HG02938 (cell line): ENCODE measurements around the gene SIGLEC14.
"Not testable (repeated sequence)": the region's sequence is repeated elsewhere in the genome, so short reads cannot be mapped to it uniquely, and the experiment has no call there.

ENCODE experiments used
- ATAC-seq: cut with Tn5 transposase; IDR thresholded peaks from one replicate; pipeline ENCODE4 v1.9.1; 2021; ENCODE audit warnings: mild to moderate bottlenecking, moderate library complexity; ENCODE audit not compliant: unreplicated experiment

The SIGLEC14 gene

DNA sequence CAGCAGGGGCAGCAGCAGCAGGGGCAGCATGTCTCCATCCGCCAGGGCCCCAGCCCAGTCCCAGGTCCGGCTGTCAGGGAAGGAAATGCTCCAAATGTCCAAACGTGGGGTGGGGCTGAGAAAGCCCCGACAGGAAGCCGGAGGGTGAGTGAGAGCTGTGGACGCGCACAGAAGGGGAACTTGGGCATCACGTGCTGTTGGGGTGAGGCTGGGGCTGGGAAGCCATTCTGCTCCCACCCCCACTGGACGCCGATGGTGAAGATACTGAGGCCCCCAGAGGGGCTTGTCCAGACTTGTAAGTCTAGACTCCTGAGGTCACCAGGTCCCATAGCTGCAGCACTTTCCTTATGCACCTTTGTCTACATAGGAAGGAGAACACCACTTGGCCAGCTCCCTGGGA is at the start of gene SIGLEC14:
TSS of gene SIGLEC14 (minus strand) at position 96 of the 400 bp plus-strand sequence. CDS start at position 30, 66 bp downstream.
- ATAC-seq, result not testable (repeated sequence)

- ATAC-seq, result no peak
Measured at GRCh38 chr19:51695702-51696315, 49.2 kb upstream of the SIGLEC14 start.

- no peak for ATAC-seq
Measured at GRCh38 chr19:51695088-51695487, 48.5 kb upstream of the SIGLEC14 start.

DNA sequence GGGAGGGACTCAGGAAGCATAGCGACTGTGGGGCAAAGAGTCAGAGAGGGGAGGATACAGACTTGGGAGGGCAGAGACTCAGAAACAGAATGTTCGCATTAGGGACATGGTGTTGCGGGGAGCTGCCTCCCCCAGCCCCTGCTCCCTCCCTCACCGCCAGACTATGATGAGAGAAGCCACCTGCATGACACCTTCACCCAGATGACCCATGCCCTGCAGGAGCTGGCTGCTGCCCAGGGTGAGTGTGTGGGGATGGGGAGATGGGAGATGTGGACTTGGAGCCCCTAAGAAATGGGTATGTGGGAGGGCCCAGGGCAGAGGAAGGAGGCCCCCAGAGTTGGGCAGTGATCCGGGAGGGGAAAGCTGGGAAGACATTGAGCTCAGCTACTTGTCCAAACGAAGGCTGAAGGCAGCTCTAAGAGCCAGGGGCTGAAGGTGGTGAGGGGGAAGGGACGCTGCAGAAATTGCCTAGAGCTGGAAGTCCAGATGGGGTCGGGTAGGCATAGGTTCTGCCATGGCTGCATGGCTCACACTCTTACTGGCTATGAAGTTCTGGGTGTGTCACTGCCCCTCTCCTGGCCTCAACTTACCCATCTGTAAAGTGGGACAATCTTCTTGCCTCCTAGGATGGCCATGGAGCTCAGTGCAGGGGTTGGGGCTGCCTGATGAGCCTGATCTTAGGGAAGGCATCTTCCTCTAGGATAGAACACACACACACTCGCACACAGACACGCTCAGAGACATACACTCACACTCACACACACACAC is 47.9 kb upstream of the SIGLEC14 start:
- ATAC-seq, result no peak

GRCh38 chr19:51693819-51694218 is 47.2 kb upstream of the SIGLEC14 start:
- ATAC-seq, result no peak

- no peak for ATAC-seq
Measured at GRCh38 chr19:51693260-51693659, 46.6 kb upstream of the SIGLEC14 start, which contains the start of gene SPACA6. SPACA6 (plus strand) TSS chr19:51693330; CDS start chr19:51693527, 197 bp downstream.

DNA sequence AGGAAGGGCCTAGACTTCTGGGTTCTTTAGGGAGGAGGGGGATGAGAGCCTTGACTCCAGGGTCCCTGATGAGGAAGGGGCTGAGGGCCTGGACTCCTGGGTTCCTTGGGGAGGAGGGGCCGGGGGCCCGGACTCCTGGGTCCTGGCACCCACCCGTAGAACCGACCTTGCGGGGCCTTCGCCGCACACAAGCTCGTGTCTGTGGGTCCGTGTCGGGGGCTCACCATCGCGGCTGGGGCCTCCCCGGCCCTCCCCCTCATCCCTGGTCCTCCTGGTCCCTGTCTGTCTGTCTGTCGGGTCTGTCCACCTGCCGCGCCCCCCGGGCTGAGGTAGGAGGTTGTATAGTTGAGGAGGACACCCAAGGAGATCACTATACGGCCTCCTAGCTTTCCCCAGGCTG is 45.8 kb upstream of the SIGLEC14 start:
- no peak for ATAC-seq

DNA sequence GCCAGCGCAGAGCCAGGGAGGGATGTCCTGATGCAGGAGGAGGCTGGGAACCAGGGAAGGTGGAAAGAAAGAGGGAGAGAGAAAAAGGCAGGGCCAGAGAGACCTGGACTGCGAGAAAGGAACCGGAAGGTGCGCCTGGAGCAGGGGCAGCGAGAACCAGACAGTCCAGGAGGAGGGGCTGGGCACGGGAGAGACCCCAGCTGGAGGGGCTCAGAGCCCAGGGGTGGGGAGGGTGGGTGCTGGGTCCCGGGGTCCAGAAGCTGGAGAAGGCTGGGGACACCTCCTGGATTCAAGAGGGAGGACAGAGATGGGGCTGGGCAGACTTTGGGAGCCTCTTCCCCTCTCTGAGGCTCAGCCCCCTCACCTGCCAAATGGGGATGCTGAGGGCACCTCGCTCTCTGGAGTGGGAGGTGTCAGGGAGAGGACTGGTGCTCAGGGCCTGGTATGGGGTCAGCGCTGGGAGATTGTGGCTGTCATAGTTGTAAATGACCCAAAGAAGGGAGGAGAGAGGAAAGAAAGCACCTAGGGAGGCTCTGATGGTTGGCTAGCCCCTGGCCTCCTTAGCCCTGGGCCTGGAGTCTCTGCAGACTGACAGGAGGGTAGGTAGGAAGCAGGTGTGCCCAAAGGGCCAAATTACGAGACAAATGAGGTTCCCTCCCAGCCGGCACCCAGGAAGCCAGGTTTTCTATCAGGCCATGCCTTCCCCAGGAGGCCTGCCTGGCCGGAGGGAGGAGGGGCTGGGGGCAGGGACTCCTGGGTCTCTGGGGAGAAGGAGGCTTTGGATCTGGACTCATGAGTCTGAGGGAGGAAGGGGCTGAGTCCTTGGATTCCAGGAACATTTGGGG is 45.2 kb upstream of the SIGLEC14 start:
- no peak for ATAC-seq

- ATAC-seq, result no peak
Measured at GRCh38 chr19:51691074-51691583, 44.5 kb upstream of the SIGLEC14 start.

DNA sequence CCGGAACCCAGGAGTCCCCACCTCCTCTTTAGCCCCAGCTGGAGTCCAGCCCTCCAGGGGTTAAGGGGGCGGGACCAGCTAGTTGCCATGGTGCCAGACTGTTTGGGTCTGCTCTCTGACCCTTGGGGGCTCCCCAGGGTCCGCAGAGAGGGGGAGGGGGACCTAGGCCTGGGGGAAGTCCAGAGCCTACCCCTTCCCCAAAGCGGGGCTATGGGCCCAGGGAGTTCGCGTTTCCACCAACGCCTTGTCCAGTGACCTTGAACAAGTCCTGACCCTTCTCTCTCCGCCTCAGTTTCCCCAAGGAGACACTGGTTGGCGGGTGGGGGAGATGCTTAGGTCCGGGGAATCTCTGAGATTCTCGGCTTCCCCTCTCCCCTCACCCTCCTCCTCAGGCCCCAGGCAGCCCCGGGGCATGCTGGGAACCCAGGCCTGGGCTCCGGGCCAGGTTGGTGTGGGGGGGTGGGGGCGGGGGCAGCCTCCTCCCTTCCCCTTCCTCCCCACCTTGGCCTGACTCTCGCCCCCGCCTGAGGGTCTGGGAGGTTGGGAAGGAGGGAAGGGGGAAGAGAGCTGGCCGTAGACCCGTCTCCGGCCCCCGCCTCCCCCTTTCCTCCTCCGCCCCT is 43.9 kb upstream of the SIGLEC14 start:
- ATAC-seq, result no peak

GRCh38 chr19:51689751-51690453 is 43.3 kb upstream of the SIGLEC14 start:
- ATAC-seq, result no peak

GRCh38 chr19:51688671-51689571 is 42.3 kb upstream of the SIGLEC14 start:
- no peak for ATAC-seq

DNA sequence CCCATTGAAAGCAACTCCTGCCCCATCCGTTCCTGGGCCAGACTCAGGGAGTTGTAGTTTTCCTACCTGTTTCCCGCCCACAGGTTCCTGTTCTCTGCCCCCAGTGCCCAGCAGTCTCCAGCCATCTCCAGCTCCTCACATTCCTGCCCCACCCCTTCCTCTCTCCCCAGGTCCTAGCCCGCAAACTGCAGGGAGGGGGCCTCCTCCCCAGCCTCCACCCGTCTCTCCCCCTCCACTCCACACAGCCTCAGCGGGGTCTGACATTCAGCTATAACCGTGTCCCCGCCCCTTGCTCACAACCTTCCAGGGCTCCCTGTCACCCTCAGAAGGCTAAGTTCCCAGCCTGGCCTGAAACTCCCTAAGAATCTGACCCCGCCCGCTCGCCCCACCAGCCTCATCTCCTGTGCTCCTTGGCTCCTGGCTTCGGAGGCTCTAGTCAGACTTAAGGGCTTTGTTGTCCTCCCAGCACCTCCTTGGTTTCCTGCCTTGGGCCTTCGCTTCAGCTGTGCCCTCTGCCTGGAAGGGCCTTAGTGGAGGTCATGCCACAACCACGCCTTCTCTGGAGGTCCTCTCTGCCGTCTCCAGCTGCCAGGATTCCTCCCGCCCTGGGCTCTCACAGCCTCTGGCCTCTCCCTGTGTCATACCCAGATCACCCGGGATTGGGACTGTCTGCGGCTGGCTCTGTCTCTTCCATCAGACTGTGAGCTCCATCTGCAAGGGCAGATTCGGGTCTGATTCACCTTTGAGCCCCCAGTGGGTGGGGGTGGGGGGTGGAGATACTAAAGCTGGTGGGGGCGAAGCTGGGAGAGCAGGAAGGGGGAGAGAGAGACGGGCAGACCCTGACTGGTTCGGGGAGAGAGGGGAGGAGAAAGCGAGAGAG is 41.4 kb upstream of the SIGLEC14 start:
- no peak for ATAC-seq

DNA sequence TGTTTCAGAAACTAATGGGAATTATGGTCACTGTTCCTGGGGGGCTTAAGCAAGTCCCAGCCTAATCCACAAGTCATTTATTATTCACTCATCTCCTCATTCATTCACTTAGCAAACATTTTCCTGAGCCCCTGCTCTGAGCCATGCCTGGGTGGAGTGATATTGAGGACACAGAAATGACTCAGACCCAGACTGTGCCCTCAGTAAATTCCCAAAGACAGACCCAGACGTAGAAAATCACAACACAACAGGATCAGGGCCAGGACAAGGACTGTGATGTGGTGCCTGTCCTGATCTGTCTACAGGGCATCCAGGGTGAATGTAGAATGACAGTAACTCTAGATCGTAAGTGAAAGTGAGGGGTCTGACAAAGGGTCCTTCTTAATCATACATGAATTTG is 39.5 kb upstream of the SIGLEC14 start:
- no peak for ATAC-seq

GRCh38 chr19:51681286-51681941 is 34.8 kb upstream of the SIGLEC14 start:
- ATAC-seq, result no peak

GRCh38 chr19:51680474-51680873 is 33.8 kb upstream of the SIGLEC14 start:
- no peak for ATAC-seq

GRCh38 chr19:51676566-51677083 is 30.0 kb upstream of the SIGLEC14 start:
- ATAC-seq, result no peak
